Uterus (tissue), 4 donors: ENCODE data around the gene RUBCNL. TPM values are rescaled to one million over a fixed set of nuclear protein-coding genes. Genes with fewer than 3 reads are reported as not detected.

Experiments used
- DNase-seq, 2 donors: peaks; one replicate each; pipeline ENCODE4 v3.0.0-alpha.2; 2019 to 2020
- H3K27ac ChIP-seq, 2 donors: fragments of 200-600 bp; sonication (generic); 1 replicate in 1 of 2; 2 replicates in 1 of 2; pipeline ENCODE4 v1.5.1; 2016 to 2018
- H3K27me3 ChIP-seq, 2 donors: fragments of 200-600 bp; sonication (generic); one replicate each; pipeline ENCODE4 v1.5.1; 2018 to 2019; ENCODE audit warnings: control low read depth in 1 of 2
- H3K36me3 ChIP-seq, 2 donors: fragments of 200-600 bp; sonication (generic); one replicate each; pipeline ENCODE4 v1.5.1; 2019; ENCODE audit warnings: control low read depth in 1 of 2
- H3K4me1 ChIP-seq, 2 donors: fragments of 200-600 bp; sonication (generic); one replicate each; pipeline ENCODE4 v1.5.1; 2018 to 2019; ENCODE audit warnings: control low read depth in 1 of 2
- H3K4me3 ChIP-seq, 2 donors: fragments of 200-600 bp; sonication (generic); 1 replicate in 1 of 2; 2 replicates in 1 of 2; pipeline ENCODE4 v1.5.1; 2018 to 2019; ENCODE audit warnings: mild to moderate bottlenecking in 1 of 2
- H3K9me3 ChIP-seq, 2 donors: fragments of 200-600 bp; sonication (generic); one replicate each; pipeline ENCODE4 v1.5.1; 2019; ENCODE audit warnings: control low read depth in 1 of 2
- POLR2A ChIP-seq, 2 donors: fragments of 450-650 bp; IDR thresholded peaks; one replicate each; pipeline ENCODE4 v1.6.1; 2016; ENCODE audit warnings: antibody characterized with exemption in 2 of 2, mild to moderate bottlenecking in 1 of 2, moderate library complexity in 1 of 2
- intact Hi-C: fragments of 100-400 bp; cut with DNase I; formaldehyde crosslinking; loops from one replicate; pipeline ENCODE4 v1.15.1; 2023; ENCODE audit warnings: low total_unique reads
- total RNA-seq, 4 donors: library from RNA; depleted of rRNA in 3 of 4; stranded (reverse); fragments of >200 nt in 3 of 4; gene quantifications; one replicate each; pipeline versions ENCODE4 v1.1.0 to v1.2.4, GENCODE V29; 2014 to 2023
- TF ChIP-seq, protein P1 (sequence below), 4 experiments: fragments of 200-600 bp in 2 of 4; fragments of 450-650 bp in 2 of 4; sonication (generic) in 2 of 4; IDR thresholded peaks; one replicate each; pipeline ENCODE4 v1.5.1; 2016 to 2019; ENCODE audit warnings: antibody characterized with exemption in 4 of 4, mild to moderate bottlenecking in 2 of 4, moderate library complexity in 1 of 4
- donor health status: DM: yes; HTN: yes; CAD: no.

The RUBCNL gene
- total RNA-seq, 4 donors from 2014 or later: 0.59 to 11.8 (median 3.3) TPM

DNA sequence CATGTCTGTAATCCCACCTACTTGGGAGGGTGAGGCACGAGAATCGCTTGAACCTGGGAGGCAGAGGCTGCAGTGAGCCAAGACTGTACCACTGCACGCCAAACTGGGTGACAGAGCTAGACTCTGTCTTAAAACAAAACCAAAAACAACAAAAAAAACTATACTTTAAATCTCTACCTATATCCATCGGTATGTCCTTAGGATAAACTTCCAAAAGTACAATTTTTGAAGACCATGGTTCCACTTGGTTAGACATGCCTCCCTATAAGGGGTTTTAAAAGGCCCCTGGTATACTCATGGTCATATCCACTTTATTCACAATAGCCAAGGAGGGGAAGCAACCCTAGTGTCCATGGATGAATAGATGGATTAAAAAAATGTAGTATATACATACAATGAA lies 39.8 kb downstream of the RUBCNL start:
- intact Hi-C loops: no loop called here

GRCh38 chr13:46345866-46346265 lies 41.2 kb downstream of the RUBCNL start:
- Histone ChIP-seq H3K4me1 (peaks cover 0 to 5% of the 10 kb centered on the region in 2 donors), H3K36me3 (no peaks in the 10 kb centered on the region), H3K27ac (no peak overlapping the region), H3K9me3 (no peaks in the 10 kb centered on the region), H3K27me3 (no peaks in the 10 kb centered on the region), H3K4me3 (no peak overlapping the region)
- intact Hi-C loops: no loop called here
- DNase-seq: no peak
- TF ChIP-seq, protein P1, sequence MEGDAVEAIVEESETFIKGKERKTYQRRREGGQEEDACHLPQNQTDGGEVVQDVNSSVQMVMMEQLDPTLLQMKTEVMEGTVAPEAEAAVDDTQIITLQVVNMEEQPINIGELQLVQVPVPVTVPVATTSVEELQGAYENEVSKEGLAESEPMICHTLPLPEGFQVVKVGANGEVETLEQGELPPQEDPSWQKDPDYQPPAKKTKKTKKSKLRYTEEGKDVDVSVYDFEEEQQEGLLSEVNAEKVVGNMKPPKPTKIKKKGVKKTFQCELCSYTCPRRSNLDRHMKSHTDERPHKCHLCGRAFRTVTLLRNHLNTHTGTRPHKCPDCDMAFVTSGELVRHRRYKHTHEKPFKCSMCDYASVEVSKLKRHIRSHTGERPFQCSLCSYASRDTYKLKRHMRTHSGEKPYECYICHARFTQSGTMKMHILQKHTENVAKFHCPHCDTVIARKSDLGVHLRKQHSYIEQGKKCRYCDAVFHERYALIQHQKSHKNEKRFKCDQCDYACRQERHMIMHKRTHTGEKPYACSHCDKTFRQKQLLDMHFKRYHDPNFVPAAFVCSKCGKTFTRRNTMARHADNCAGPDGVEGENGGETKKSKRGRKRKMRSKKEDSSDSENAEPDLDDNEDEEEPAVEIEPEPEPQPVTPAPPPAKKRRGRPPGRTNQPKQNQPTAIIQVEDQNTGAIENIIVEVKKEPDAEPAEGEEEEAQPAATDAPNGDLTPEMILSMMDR (IDR thresholded peaks at IDR 0.05): no peak
- TF ChIP-seq POLR2A (IDR thresholded peaks at IDR 0.05): no peak

More for the DNA sequence above, 39.8 kb downstream of the RUBCNL start:
- H3K4me1 ChIP-seq: no peaks in the 10 kb centered on the region
- DNase-seq: no peak
- no peak overlapping the region for H3K4me3 ChIP-seq
- H3K27ac ChIP-seq: no peak overlapping the region
- H3K27me3 ChIP-seq: no peaks in the 10 kb centered on the region
- no peaks in the 10 kb centered on the region for H3K36me3 ChIP-seq
- no peaks in the 10 kb centered on the region for H3K9me3 ChIP-seq
- TF ChIP-seq POLR2A (IDR thresholded peaks at IDR 0.05): no peak
- TF ChIP-seq, protein P1 (IDR thresholded peaks at IDR 0.05): no peak

- intact Hi-C loops: no loop called here
- no peaks in the 10 kb centered on the region for H3K27me3 ChIP-seq
- no peaks in the 10 kb centered on the region for H3K36me3 ChIP-seq
- H3K27ac ChIP-seq: no peak overlapping the region
- peaks cover 0 to 5% of the 10 kb centered on the region in 2 donors for H3K4me1 ChIP-seq
- H3K9me3 ChIP-seq: no peaks in the 10 kb centered on the region
- H3K4me3 ChIP-seq: no peak overlapping the region
- no peak for DNase-seq
- TF ChIP-seq POLR2A (IDR thresholded peaks at IDR 0.05): no peak
- TF ChIP-seq, protein P1 (IDR thresholded peaks at IDR 0.05): no peak
Measured at GRCh38 chr13:46345398-46345797, 41.7 kb downstream of the RUBCNL start.

DNA sequence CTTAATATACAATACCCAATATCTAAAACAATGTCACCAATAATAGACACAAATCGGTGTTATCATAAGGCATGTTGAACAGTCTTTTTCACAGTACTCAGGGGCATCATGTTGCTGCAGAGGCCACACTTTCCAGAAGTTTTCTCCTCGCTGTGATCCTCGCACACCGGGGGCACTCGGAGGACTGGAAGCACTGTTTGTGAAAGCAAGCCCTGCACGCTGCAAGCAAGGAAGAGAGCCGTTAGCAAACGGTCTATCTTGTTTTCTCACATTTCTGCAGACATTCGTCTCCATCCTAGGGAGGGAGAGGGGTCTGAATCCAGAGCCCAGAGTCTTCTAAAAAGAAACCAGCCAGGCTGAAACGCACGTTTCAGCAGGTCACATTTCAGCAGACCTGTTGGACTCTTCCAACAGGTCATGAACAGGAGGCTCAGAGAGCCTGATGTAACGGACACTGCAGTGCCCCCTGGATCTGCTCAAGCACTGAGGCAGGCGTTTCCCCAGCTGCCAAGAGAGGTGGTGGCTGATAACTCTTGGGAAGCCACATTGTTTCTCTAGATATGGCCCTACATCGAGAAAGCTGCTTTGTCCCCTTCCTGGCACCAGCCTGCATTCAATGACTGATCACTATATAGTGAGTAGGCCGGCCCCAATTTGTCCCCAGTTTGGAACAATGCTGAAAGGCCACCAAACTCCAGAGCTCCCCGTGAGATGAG lies 43.6 kb downstream of the RUBCNL start:
- Histone ChIP-seq H3K27ac (no peak overlapping the region), H3K9me3 (no peaks in the 10 kb centered on the region), H3K4me3 (no peak overlapping the region), H3K36me3 (no peaks in the 10 kb centered on the region), H3K27me3 (no peaks in the 10 kb centered on the region), H3K4me1 (peaks cover 0 to 5% of the 10 kb centered on the region in 2 donors)
- TF ChIP-seq, protein P1 (IDR thresholded peaks at IDR 0.05): no peak
- no peak for TF ChIP-seq POLR2A (IDR thresholded peaks at IDR 0.05)
- intact Hi-C loops: no loop called here
- DNase-seq: no peak

DNA sequence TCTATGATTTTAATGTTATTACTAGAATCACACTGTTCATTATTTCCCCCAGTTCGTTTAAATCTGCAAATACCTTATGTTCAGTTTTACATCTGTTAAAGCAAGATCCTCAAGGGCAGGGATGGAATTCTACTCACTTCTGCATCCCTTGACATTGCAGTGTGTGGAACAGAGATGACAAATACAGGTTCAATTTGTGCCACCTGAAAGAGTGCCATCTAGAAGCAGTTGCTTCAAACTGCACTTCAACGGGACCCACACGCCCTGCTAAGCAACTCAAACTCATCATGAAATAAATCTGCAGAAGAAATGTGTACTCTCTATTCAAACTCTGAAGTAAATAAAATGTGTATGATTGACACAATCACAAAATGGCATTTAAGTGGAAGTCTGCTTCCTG lies 44.5 kb downstream of the RUBCNL start:
- DNase-seq: no peak
- Histone ChIP-seq H3K4me1 (peaks cover 0 to 5% of the 10 kb centered on the region in 2 donors), H3K27ac (no peak overlapping the region), H3K27me3 (no peaks in the 10 kb centered on the region), H3K36me3 (no peaks in the 10 kb centered on the region), H3K4me3 (no peak overlapping the region), H3K9me3 (no peaks in the 10 kb centered on the region)
- intact Hi-C loops: no loop called here
- no peak for TF ChIP-seq POLR2A (IDR thresholded peaks at IDR 0.05)
- TF ChIP-seq, protein P1 (IDR thresholded peaks at IDR 0.05): no peak
